Measurements from ENCODE around the gene EIF2D. TPM values are rescaled to one million over a fixed set of nuclear protein-coding genes. Genes with fewer than 3 reads are reported as not detected.
"Not testable (repeated sequence)": the region's sequence is repeated elsewhere in the genome, so short reads cannot be mapped to it uniquely, and the experiment has no call there.

Gene EIF2D
- polyA plus RNA-seq, 2 donors = 34.1 to 34.3 TPM

GRCh38 chr1:206653715-206654459 lies 41.6 kb upstream of the EIF2D start:
- H3K4me3 ChIP-seq (ENCODE audit: low read depth in 1 of 2, low read length in 2 of 2) = no peak overlapping the region
- H3K36me3 ChIP-seq (ENCODE audit: control insufficient read depth in 2 of 2, insufficient read depth in 2 of 2, low read length in 1 of 2) = no peaks in the 10 kb centered on the region
- no peaks in the 10 kb centered on the region for H3K27me3 ChIP-seq (ENCODE audit: control insufficient read depth in 1 of 2, insufficient read depth in 2 of 2, low read length in 2 of 2)
- no peaks in the 10 kb centered on the region for H3K9me3 ChIP-seq (ENCODE audit: control insufficient read depth in 2 of 2, insufficient read depth in 1 of 2, low read depth in 1 of 2, low read length in 1 of 2)
- 52 to 58% methylated on average over 7 of the region's 7 CpGs for WGBS, 2 donors
- H3K27ac ChIP-seq (ENCODE audit: low read depth in 2 of 2, low read length in 1 of 2) = no peak overlapping the region
- no peaks in the 10 kb centered on the region for H3K4me1 ChIP-seq (ENCODE audit: control insufficient read depth in 2 of 2, insufficient read depth in 2 of 2, low read length in 1 of 2)

GRCh38 chr1:206651958-206652890 lies 40.0 kb upstream of the EIF2D start:
- peaks cover 2 to 6% of the 10 kb centered on the region in 2 donors for H3K36me3 ChIP-seq (ENCODE audit: control insufficient read depth in 2 of 2, insufficient read depth in 2 of 2, low read length in 1 of 2)
- no peak overlapping the region for H3K4me3 ChIP-seq (ENCODE audit: low read depth in 1 of 2, low read length in 2 of 2)
- WGBS, 2 donors = 87% methylated on average over 5 of the region's 5 CpGs
- H3K4me1 ChIP-seq (ENCODE audit: control insufficient read depth in 2 of 2, insufficient read depth in 2 of 2, low read length in 1 of 2) = no peaks in the 10 kb centered on the region
- no peak overlapping the region for H3K27ac ChIP-seq (ENCODE audit: low read depth in 2 of 2, low read length in 1 of 2)
- H3K9me3 ChIP-seq (ENCODE audit: control insufficient read depth in 2 of 2, insufficient read depth in 1 of 2, low read depth in 1 of 2, low read length in 1 of 2) = no peaks in the 10 kb centered on the region
- no peaks in the 10 kb centered on the region for H3K27me3 ChIP-seq (ENCODE audit: control insufficient read depth in 1 of 2, insufficient read depth in 2 of 2, low read length in 2 of 2)

GRCh38 chr1:206651014-206651413 lies 38.7 kb upstream of the EIF2D start:
- H3K4me3 ChIP-seq (ENCODE audit: low read depth in 1 of 2, low read length in 2 of 2) = no peak overlapping the region
- no peaks in the 10 kb centered on the region for H3K27me3 ChIP-seq (ENCODE audit: control insufficient read depth in 1 of 2, insufficient read depth in 2 of 2, low read length in 2 of 2)
- WGBS, 2 donors = 87 to 98% methylated on average over 3 of the region's 3 CpGs
- H3K27ac ChIP-seq (ENCODE audit: low read depth in 2 of 2, low read length in 1 of 2) = no peak overlapping the region
- no peaks in the 10 kb centered on the region for H3K9me3 ChIP-seq (ENCODE audit: control insufficient read depth in 2 of 2, insufficient read depth in 1 of 2, low read depth in 1 of 2, low read length in 1 of 2)
- no peaks in the 10 kb centered on the region for H3K4me1 ChIP-seq (ENCODE audit: control insufficient read depth in 2 of 2, insufficient read depth in 2 of 2, low read length in 1 of 2)
- peaks cover 2 to 6% of the 10 kb centered on the region in 2 donors for H3K36me3 ChIP-seq (ENCODE audit: control insufficient read depth in 2 of 2, insufficient read depth in 2 of 2, low read length in 1 of 2)

GRCh38 chr1:206649261-206649921 lies 37.1 kb upstream of the EIF2D start:
- H3K4me1 ChIP-seq (ENCODE audit: control insufficient read depth in 2 of 2, insufficient read depth in 2 of 2, low read length in 1 of 2) = no peaks in the 10 kb centered on the region
- H3K36me3 ChIP-seq (ENCODE audit: control insufficient read depth in 2 of 2, insufficient read depth in 2 of 2, low read length in 1 of 2) = peaks cover 2 to 6% of the 10 kb centered on the region in 2 donors
- H3K27me3 ChIP-seq (ENCODE audit: control insufficient read depth in 1 of 2, insufficient read depth in 2 of 2, low read length in 2 of 2) = no peaks in the 10 kb centered on the region
- no peak overlapping the region for H3K4me3 ChIP-seq (ENCODE audit: low read depth in 1 of 2, low read length in 2 of 2)
- no peak overlapping the region for H3K27ac ChIP-seq (ENCODE audit: low read depth in 2 of 2, low read length in 1 of 2)
- WGBS, 2 donors = 86 to 95% methylated on average over 5 of the region's 5 CpGs
- H3K9me3 ChIP-seq (ENCODE audit: control insufficient read depth in 2 of 2, insufficient read depth in 1 of 2, low read depth in 1 of 2, low read length in 1 of 2) = no peaks in the 10 kb centered on the region

GRCh38 chr1:206647224-206647623 lies 35.0 kb upstream of the EIF2D start:
- H3K36me3 ChIP-seq (ENCODE audit: control insufficient read depth in 2 of 2, insufficient read depth in 2 of 2, low read length in 1 of 2) = peaks cover 2 to 6% of the 10 kb centered on the region in 2 donors
- H3K9me3 ChIP-seq (ENCODE audit: control insufficient read depth in 2 of 2, insufficient read depth in 1 of 2, low read depth in 1 of 2, low read length in 1 of 2) = no peaks in the 10 kb centered on the region
- no peaks in the 10 kb centered on the region for H3K4me1 ChIP-seq (ENCODE audit: control insufficient read depth in 2 of 2, insufficient read depth in 2 of 2, low read length in 1 of 2)
- no peak overlapping the region for H3K27ac ChIP-seq (ENCODE audit: low read depth in 2 of 2, low read length in 1 of 2)
- no peak overlapping the region for H3K4me3 ChIP-seq (ENCODE audit: low read depth in 1 of 2, low read length in 2 of 2)
- H3K27me3 ChIP-seq (ENCODE audit: control insufficient read depth in 1 of 2, insufficient read depth in 2 of 2, low read length in 2 of 2) = no peaks in the 10 kb centered on the region

- 63 to 94% methylated on average over 1 of the region's 1 CpG for WGBS, 2 donors
- Histone ChIP-seq H3K36me3 (ENCODE audit: control insufficient read depth in 2 of 2, insufficient read depth in 2 of 2, low read length in 1 of 2) (peaks cover 2 to 6% of the 10 kb centered on the region in 2 donors), H3K4me1 (ENCODE audit: control insufficient read depth in 2 of 2, insufficient read depth in 2 of 2, low read length in 1 of 2) (no peaks in the 10 kb centered on the region), H3K4me3 (ENCODE audit: low read depth in 1 of 2, low read length in 2 of 2) (no peak overlapping the region), H3K9me3 (ENCODE audit: control insufficient read depth in 2 of 2, insufficient read depth in 1 of 2, low read depth in 1 of 2, low read length in 1 of 2) (no peaks in the 10 kb centered on the region), H3K27ac (ENCODE audit: low read depth in 2 of 2, low read length in 1 of 2) (no peak overlapping the region), H3K27me3 (ENCODE audit: control insufficient read depth in 1 of 2, insufficient read depth in 2 of 2, low read length in 2 of 2) (no peaks in the 10 kb centered on the region)
Measured at GRCh38 chr1:206646504-206646903, 34.2 kb upstream of the EIF2D start.

- no peaks in the 10 kb centered on the region for H3K4me1 ChIP-seq (ENCODE audit: control insufficient read depth in 2 of 2, insufficient read depth in 2 of 2, low read length in 1 of 2)
- 78 to 91% methylated on average over 3 of the region's 3 CpGs for WGBS, 2 donors
Measured at GRCh38 chr1:206643118-206643698, 30.9 kb upstream of the EIF2D start.

GRCh38 chr1:206642074-206642473 lies 29.8 kb upstream of the EIF2D start:
- H3K36me3 ChIP-seq (ENCODE audit: control insufficient read depth in 2 of 2, insufficient read depth in 2 of 2, low read length in 1 of 2); H3K27me3 ChIP-seq (ENCODE audit: control insufficient read depth in 1 of 2, insufficient read depth in 2 of 2, low read length in 2 of 2); H3K4me3 ChIP-seq (ENCODE audit: low read depth in 1 of 2, low read length in 2 of 2); H3K9me3 ChIP-seq (ENCODE audit: control insufficient read depth in 2 of 2, insufficient read depth in 1 of 2, low read depth in 1 of 2, low read length in 1 of 2); H3K27ac ChIP-seq (ENCODE audit: low read depth in 2 of 2, low read length in 1 of 2); H3K4me1 ChIP-seq (ENCODE audit: control insufficient read depth in 2 of 2, insufficient read depth in 2 of 2, low read length in 1 of 2): not testable (repeated sequence)
- WGBS, 2 donors = 70 to 88% methylated on average over 2 of the region's 2 CpGs

More at GRCh38 chr1:206643118-206643698, 30.9 kb upstream of the EIF2D start:
- Histone ChIP-seq H3K27ac (ENCODE audit: low read depth in 2 of 2, low read length in 1 of 2) (no peak overlapping the region), H3K36me3 (ENCODE audit: control insufficient read depth in 2 of 2, insufficient read depth in 2 of 2, low read length in 1 of 2) (peaks cover 2 to 6% of the 10 kb centered on the region in 2 donors), H3K9me3 (ENCODE audit: control insufficient read depth in 2 of 2, insufficient read depth in 1 of 2, low read depth in 1 of 2, low read length in 1 of 2) (no peaks in the 10 kb centered on the region), H3K27me3 (ENCODE audit: control insufficient read depth in 1 of 2, insufficient read depth in 2 of 2, low read length in 2 of 2) (no peaks in the 10 kb centered on the region), H3K4me3 (ENCODE audit: low read depth in 1 of 2, low read length in 2 of 2) (no peak overlapping the region)

- Histone ChIP-seq H3K4me3 (ENCODE audit: low read depth in 1 of 2, low read length in 2 of 2) (no peak overlapping the region), H3K27me3 (ENCODE audit: control insufficient read depth in 1 of 2, insufficient read depth in 2 of 2, low read length in 2 of 2) (no peaks in the 10 kb centered on the region), H3K27ac (ENCODE audit: low read depth in 2 of 2, low read length in 1 of 2) (no peak overlapping the region), H3K36me3 (ENCODE audit: control insufficient read depth in 2 of 2, insufficient read depth in 2 of 2, low read length in 1 of 2) (no peaks in the 10 kb centered on the region), H3K9me3 (ENCODE audit: control insufficient read depth in 2 of 2, insufficient read depth in 1 of 2, low read depth in 1 of 2, low read length in 1 of 2) (no peaks in the 10 kb centered on the region), H3K4me1 (ENCODE audit: control insufficient read depth in 2 of 2, insufficient read depth in 2 of 2, low read length in 1 of 2) (peaks cover 2 to 3% of the 10 kb centered on the region in 2 donors)
Measured at GRCh38 chr1:206637605-206638004, 25.3 kb upstream of the EIF2D start.
